ENCODE results near the gene ZNF598.

Gene ZNF598

DNA sequence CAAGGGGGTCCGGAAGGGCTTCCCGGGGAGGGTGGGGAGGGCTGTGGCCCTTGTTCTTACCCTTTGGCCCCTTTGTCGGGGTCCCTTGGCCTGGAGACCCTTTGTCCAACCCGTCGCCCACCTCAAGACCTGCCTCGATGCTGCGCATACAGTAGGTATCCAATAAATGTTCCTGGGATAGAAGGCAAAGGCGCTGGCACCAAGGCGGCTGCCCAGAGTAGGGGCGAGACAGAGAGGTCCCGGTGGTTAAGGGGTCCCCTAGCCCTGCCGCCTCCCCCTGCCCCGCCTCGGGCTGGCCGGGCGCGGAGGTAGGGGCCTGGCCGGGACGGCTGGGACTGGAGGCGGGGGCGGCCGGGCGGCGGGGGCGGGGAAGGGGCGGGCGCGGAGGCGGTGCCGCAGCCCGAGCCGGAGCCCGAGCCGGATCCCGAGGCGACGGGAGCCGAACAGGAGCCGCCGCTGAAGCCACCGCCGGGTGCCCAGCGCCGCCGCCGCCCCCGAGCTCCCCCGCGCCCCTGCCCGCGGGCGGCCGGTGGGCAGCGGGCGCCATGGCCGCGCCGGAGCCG is 16.9 kb upstream of the ZNF598 start, which contains the start of gene NHERF2:
Gene NHERF2, plus strand, starts transcription at position 442 of the 563 bp plus-strand sequence. Its CDS starts 104 bp downstream, at position 546.
- Histone ChIP-seq H3K36me3 (ENCODE audit: control insufficient read depth in 2 of 2, insufficient read depth in 1 of 2, low read length in 2 of 2) (peaks cover 0 to 4% of the 10 kb centered on the region in 2 experiments; a peak in 1 of 3 replicates), H3K4me3 (ENCODE audit: low read depth, low read length) (peak within 1 kb of the TSS; percentile 42), H3K4me1 (ENCODE audit: control insufficient read depth, insufficient read depth, low read length) (peaks cover 3% of the 10 kb centered on the region; the same call in 1 of the 2 replicates), H3K9me3 (ENCODE audit: control insufficient read depth, insufficient read depth, low read depth, low read length) (no peaks in the 10 kb centered on the region), H3K27ac (ENCODE audit: extremely low read depth, low read depth, low read length) (peak within 1 kb of the TSS; percentile 31)
- ChIA-PET CTCF (interaction anchor here (1.4 to 2.1 kb wide), 2 partner anchors 10 to 114 kb away, joined by 5 to 10 read pairs; no protein-coding TSS in a partner anchor), POLR2A (interaction anchor here (0.5 to 2.6 kb wide), 4 partner anchors 12 to 129 kb away, joined by 3 to 15 read pairs (median 6); partner anchors contain the start of genes NTHL1, TRAF7 and TSC2)
- TF ChIP-seq SP3 (tag by site-specific recombination; IDR thresholded peaks at IDR 0.05) (0 out of 2 replicates have a peak, but pooled peaks have one; percentile 42), ZNF335 (tag by site-specific recombination; conservative IDR thresholded peaks at IDR 0.05) (0 out of 2 replicates have a peak, but pooled peaks have one; percentile 29), ZNF214 (tag by site-specific recombination; IDR thresholded peaks at IDR 0.05; ENCODE audit: borderline replicate concordance) (no peak), ZNF626 (tag by site-specific recombination; IDR thresholded peaks at IDR 0.05) (no peak), GLI2 (tag by site-specific recombination; IDR thresholded peaks at IDR 0.05; ENCODE audit: borderline replicate concordance, low read depth) (no peak), ZXDB (tag by site-specific recombination; IDR thresholded peaks at IDR 0.05) (no peak), SP2 (tag by site-specific recombination; IDR thresholded peaks at IDR 0.05) (0 out of 2 replicates have a peak, but pooled peaks have one; percentile 16), FEZF1 (tag by site-specific recombination; IDR thresholded peaks at IDR 0.05) (no peak), ZBTB11 (tag by site-specific recombination; conservative IDR thresholded peaks at IDR 0.05; ENCODE audit: low read depth) (0 out of 2 replicates have a peak, but pooled peaks have one; percentile 12), ZNF792 (tag by site-specific recombination; IDR thresholded peaks at IDR 0.05) (peak; percentile 97), KLF10 (tag by site-specific recombination; IDR thresholded peaks at IDR 0.05) (peak; percentile 62; the same call in 1 of the 2 replicates), ZNF426 (tag by site-specific recombination; IDR thresholded peaks at IDR 0.05) (no peak), ZNF169 (tag by site-specific recombination; IDR thresholded peaks at IDR 0.05) (no peak), ZNF10 (tag by site-specific recombination; IDR thresholded peaks at IDR 0.05) (no peak)
- TF ChIP-seq, protein P1, sequence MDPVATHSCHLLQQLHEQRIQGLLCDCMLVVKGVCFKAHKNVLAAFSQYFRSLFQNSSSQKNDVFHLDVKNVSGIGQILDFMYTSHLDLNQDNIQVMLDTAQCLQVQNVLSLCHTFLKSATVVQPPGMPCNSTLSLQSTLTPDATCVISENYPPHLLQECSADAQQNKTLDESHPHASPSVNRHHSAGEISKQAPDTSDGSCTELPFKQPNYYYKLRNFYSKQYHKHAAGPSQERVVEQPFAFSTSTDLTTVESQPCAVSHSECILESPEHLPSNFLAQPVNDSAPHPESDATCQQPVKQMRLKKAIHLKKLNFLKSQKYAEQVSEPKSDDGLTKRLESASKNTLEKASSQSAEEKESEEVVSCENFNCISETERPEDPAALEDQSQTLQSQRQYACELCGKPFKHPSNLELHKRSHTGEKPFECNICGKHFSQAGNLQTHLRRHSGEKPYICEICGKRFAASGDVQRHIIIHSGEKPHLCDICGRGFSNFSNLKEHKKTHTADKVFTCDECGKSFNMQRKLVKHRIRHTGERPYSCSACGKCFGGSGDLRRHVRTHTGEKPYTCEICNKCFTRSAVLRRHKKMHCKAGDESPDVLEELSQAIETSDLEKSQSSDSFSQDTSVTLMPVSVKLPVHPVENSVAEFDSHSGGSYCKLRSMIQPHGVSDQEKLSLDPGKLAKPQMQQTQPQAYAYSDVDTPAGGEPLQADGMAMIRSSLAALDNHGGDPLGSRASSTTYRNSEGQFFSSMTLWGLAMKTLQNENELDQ (tag by site-specific recombination; IDR thresholded peaks at IDR 0.05; ENCODE audit: low read depth), result no peak

GRCh38 chr16:2025878-2026460 is 16.3 kb upstream of the ZNF598 start:
- POLR2A ChIA-PET, result interaction anchor here (0.6 to 2.6 kb wide), 3 partner anchors 21 to 129 kb away, joined by 5 to 15 read pairs (median 6); partner anchors contain the start of genes NTHL1, TRAF7 and TSC2
- CTCF ChIA-PET, result no interaction called here
- Histone ChIP-seq H3K9me3 (ENCODE audit: control insufficient read depth, insufficient read depth, low read depth, low read length) (no peaks in the 10 kb centered on the region), H3K36me3 (ENCODE audit: control insufficient read depth in 2 of 2, insufficient read depth in 1 of 2, low read length in 2 of 2) (peaks cover 0 to 4% of the 10 kb centered on the region in 2 experiments; a peak in 1 of 3 replicates), H3K4me3 (ENCODE audit: low read depth, low read length) (no peak overlapping the region), H3K27ac (ENCODE audit: extremely low read depth, low read depth, low read length) (peak overlapping the region; percentile 31; the same call in 1 of the 2 replicates), H3K4me1 (ENCODE audit: control insufficient read depth, insufficient read depth, low read length) (peaks cover 3% of the 10 kb centered on the region; the same call in 1 of the 2 replicates)
- TF ChIP-seq PRDM4 (tag by site-specific recombination; IDR thresholded peaks at IDR 0.05), result no peak
- 0 out of 2 replicates have a peak, but pooled peaks have one; percentile 10 for TF ChIP-seq GLIS1 (tag by site-specific recombination; IDR thresholded peaks at IDR 0.05)
